Tibial nerve (tissue), 4 donors: ENCODE measurements around the gene C22orf39.

Source experiments
- EP300 ChIP-seq, 2 donors: sonication (generic); formaldehyde crosslinking; IDR thresholded peaks; one replicate each; pipeline ENCODE4 v1.6.1; 2017; ENCODE audit warnings: antibody characterized with exemption in 2 of 2, mild to moderate bottlenecking in 1 of 2
- POLR2A ChIP-seq, 2 donors: fragments of 450-650 bp; IDR thresholded peaks; one replicate each; pipeline ENCODE4 v1.6.1; 2017; ENCODE audit warnings: antibody characterized with exemption in 2 of 2, mild to moderate bottlenecking in 2 of 2, moderate library complexity in 2 of 2
- TF ChIP-seq, protein P1 (sequence below), 5 experiments: fragments of 200-600 bp in 3 of 5; fragments of 450-650 bp in 2 of 5; sonication (generic) in 3 of 5; IDR thresholded peaks; one replicate each; pipeline ENCODE4 v1.5.1; 2016 to 2019; ENCODE audit warnings: antibody characterized with exemption in 5 of 5, mild to moderate bottlenecking in 3 of 5, moderate library complexity in 2 of 5

DNA sequence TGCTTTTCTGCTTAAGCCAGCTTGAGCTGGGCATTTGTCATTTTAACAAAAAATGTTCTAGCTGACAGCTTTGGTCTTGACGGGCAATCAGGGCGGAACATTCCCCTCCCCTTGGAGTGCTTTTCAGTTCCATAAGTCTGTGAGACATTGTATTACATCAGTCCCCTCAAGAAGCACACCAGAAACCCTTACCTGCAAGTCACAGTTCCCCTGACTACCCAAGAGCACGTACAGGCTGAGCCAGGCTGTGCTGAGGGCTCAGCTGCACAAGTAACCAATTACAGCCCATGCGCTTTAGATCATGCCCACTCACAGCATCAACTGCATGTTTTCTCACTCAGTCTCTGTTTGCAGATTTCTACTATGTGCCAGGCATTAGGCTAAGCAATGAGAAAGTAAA lies 35.0 kb downstream of the C22orf39 start:
- TF ChIP-seq, protein P1, sequence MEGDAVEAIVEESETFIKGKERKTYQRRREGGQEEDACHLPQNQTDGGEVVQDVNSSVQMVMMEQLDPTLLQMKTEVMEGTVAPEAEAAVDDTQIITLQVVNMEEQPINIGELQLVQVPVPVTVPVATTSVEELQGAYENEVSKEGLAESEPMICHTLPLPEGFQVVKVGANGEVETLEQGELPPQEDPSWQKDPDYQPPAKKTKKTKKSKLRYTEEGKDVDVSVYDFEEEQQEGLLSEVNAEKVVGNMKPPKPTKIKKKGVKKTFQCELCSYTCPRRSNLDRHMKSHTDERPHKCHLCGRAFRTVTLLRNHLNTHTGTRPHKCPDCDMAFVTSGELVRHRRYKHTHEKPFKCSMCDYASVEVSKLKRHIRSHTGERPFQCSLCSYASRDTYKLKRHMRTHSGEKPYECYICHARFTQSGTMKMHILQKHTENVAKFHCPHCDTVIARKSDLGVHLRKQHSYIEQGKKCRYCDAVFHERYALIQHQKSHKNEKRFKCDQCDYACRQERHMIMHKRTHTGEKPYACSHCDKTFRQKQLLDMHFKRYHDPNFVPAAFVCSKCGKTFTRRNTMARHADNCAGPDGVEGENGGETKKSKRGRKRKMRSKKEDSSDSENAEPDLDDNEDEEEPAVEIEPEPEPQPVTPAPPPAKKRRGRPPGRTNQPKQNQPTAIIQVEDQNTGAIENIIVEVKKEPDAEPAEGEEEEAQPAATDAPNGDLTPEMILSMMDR (IDR thresholded peaks at IDR 0.05) = no peak
- TF ChIP-seq POLR2A (IDR thresholded peaks at IDR 0.05) (no peak), EP300 (IDR thresholded peaks at IDR 0.05) (no peak)
